Adrenal gland (tissue), 5 donors: ENCODE data around the gene ADGRE1.

Source experiments
- CTCF ChIP-seq, 6 experiments: fragments of 450-650 bp in 4 of 6; fragments of 200-600 bp in 2 of 6; sonication (generic) in 1 of 6; IDR thresholded peaks; 1 replicate in 5 of 6; 2 replicates in 1 of 6; pipeline versions ENCODE4 v1.5.1 to v1.8.0; 2016 to 2021; ENCODE audit warnings: antibody characterized with exemption in 6 of 6, mild to moderate bottlenecking in 2 of 6, moderate library complexity in 1 of 6
- POLR2A ChIP-seq, 2 donors: fragments of 450-650 bp; IDR thresholded peaks; one replicate each; pipeline ENCODE4 v1.6.1; 2017; ENCODE audit warnings: antibody characterized with exemption in 2 of 2, mild to moderate bottlenecking in 2 of 2, moderate library complexity in 1 of 2
- donor health status: DM: no; HTN: no; CAD: no.

DNA sequence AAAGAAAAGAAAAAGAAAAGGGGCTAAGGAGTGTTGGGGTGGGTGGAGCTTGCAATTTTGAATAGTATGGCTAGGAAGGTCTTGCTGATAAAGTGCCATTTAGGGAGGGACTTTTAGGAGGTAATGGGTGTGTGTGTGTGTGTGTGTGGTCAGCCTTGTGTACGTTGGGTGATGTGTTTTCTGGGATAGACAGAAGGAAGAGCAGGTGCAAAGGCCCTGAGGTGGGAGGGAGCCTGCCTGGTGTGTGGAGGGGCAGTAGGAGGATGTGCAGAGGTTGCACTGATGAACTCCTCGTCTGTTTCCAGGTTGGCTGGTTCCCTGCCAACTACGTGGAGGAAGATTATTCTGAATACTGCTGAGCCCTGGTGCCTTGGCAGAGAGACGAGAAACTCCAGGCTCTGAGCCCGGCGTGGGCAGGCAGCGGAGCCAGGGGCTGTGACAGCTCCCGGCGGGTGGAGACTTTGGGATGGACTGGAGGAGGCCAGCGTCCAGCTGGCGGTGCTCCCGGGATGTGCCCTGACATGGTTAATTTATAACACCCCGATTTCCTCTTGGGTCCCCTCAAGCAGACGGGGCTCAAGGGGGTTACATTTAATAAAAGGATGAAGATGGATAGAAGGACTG, 30.5 kb upstream of the ADGRE1 start:
- no peak for TF ChIP-seq POLR2A (IDR thresholded peaks at IDR 0.05)
- no peak for TF ChIP-seq CTCF (IDR thresholded peaks at IDR 0.05)
